ENCODE measurements around the gene PDE9A.
"Not testable (repeated sequence)": the region's sequence is repeated elsewhere in the genome, so short reads cannot be mapped to it uniquely, and the experiment has no call there.

The PDE9A gene

DNA sequence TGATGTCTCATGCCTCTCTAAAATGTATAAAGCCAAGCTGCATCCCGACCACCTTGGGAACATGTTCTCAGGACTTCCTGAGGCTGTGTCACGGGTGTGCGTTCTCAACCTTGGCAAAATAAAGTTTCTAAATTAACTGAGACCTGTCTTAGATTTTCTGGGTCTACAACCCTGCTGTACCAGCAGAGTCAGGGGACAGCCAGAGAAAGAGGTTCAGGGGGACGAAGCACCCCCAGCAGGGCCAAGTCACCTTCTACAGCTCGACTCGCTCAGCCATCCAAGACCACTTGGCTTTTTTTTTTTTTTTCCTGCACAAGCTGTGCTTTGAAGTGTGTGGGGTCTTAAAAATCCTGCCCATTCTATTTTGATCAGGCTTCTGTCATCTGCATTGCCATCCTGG, 28.5 kb upstream of the PDE9A start:
- no peak for DNase-seq

DNA sequence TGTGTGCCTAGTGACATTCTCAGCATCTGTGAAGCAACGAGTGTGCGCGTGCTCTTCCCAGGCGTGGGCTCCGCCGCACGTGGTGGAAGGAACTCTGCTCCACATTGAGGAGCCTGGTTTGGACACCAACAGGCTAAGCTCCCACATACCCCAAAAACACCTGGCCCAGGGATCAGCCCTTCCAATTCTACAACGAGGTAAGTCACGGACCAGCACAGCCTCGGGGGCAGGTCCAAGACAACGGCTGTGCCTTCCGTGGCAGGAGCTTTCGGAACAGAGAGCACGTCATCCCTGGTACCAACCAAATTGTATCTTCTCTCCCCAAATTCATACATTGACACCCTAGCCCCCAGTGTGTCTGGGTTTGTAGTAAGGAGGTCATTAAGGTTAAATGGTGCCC, 27.2 kb upstream of the PDE9A start:
- DNase-seq: no peak

DNA sequence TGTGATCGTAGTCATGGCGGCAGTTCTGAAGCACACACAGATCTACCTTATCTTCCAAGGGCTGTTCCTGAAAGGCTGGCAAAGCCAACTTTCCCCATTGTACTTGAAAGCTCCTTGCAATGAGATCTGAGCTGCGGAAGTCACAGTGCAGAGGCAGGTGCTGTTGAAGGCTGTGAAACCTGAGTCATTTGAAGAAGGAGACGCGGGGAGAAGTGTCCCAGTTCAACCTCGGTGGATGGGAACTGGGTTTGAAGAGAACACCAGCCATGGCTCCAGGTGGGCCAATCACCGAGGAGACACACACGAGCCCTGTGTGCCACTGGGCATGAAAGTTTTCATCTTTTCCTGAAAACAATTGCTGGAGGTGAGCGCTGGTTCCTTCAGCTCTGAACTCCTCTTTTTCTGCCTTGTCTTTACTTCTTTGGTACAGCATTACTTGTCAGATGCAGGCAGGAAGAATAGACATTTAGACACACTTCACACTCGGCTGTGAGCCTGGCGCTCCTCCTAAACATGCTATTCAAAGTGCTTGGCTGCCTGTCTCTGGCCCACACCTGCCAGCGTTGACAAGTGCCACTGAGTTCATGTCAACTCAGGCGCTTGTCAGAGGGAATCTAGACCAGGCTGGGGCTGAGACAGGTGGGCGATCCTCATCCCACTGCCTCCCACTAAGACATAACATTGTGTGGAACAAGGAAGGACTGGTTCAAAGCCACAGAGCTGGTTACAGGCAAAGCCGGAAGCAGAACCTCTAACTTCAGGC, 25.7 kb upstream of the PDE9A start:
- no peak for DNase-seq

DNA sequence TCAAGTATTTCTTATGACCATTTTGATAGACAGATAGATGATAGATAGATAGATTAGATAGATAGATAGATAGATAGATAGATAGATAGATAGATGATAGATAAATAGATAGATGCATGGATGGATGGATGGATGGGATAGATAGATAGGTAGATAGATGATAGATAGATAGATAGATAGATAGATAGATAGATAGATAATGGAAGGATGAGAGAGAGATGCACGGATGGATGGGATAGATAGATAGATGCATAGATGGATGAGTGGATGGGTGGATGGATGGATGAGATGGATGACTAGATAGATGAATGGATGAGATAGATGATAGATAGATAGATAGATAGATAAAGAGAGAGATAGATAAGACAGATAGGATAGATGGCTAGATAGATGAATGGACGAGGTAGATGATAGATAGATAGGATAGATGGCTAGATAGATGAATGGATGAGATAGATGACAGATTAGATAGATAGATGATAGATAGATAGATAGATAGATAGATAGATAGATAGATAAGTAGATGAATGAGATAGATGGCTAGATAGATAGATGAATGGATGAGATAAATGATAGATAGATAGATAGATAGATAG, 24.9 kb upstream of the PDE9A start:
- not testable (repeated sequence) for DNase-seq

DNA sequence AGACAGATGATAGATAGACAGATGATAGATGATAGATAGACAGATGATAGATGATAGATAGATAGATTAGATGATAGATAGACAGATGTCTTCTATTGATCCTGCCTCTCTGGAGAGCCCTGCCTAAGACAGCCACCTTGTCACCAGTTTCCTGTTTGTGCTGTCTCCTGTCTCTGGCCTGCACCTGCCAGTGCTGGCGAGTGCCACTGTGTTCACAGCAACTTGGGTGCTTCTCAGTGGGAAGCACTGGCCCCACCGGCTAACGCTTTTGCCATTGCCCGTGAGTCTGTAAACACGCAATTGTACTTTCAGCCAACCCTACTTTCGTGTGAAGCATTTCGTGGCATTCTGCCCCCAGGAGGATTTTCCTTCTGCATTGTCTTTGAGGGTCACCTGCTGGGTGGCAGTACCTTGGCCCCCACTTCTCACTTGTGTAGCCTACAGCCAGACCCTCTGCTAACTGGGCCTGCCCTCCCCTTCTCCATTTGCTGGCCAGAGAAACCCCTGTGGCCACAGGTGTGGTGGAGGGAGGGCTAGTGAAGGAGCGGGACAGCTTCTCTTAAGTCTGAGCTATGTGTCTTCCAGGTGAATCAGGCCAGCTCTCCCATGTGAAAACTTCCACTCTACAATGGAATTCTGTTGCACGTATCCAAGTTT, 23.4 kb upstream of the PDE9A start:
- no peak for DNase-seq

DNA sequence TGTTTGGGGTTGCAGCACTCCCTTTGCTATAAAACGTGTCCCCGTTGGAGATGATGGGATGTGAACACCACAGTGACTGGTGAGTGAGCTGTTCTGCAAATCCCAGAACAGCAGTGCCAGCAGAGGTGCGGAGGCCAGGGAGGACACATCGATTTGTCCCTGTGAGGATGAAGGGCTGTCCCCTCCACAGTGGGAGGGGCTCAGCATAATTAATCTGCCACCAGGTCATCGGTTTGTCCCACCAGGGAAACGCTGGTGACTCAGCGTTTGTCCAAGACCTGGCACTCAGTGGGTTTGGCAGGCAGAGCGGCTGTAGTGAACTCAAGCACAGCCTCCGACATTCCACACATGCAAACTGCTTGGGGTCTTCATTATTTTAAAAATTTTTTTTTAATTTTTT, 22.8 kb upstream of the PDE9A start:
- no peak for DNase-seq

DNA sequence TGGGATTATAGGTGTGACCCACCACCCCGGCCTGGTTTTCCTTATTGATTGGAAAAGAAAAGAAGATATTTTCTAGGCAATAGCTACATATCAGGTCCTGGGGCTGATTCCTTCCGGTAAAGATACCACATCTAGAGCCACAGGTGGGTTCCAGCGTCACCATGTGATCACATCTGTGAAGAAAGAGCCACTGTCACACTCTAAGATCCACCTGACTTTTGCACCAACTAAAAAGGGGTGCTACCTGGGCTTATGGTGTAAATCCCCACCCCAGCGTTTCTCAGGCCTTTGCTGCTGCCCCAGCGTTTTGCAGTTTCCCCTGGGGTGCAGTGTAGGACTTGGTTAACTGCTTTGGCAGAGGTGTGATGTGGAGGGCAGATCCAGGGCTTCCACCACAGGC, 22.3 kb upstream of the PDE9A start:
- no peak for DNase-seq

DNA sequence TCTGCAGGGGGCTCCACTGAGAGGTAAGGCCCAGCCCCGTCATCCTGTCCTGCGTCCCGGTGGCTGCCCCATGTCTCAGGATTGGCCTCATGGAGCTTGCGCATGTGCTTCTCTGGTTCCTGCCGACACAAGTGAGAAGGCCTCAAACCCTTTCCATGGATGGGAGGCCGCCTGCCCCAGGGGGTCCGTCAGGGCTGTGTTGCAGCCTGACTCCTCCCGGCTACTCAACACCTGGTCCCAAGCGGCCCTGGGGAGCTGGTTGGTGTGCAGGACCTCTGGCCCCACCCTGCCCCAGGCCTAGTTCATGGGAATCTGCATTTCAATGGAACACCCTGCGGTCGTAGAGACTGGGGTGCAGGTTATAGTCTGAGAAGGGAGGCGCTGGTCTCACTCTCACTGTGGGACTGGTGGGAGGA, 21.1 kb upstream of the PDE9A start:
- no peak for DNase-seq

DNA sequence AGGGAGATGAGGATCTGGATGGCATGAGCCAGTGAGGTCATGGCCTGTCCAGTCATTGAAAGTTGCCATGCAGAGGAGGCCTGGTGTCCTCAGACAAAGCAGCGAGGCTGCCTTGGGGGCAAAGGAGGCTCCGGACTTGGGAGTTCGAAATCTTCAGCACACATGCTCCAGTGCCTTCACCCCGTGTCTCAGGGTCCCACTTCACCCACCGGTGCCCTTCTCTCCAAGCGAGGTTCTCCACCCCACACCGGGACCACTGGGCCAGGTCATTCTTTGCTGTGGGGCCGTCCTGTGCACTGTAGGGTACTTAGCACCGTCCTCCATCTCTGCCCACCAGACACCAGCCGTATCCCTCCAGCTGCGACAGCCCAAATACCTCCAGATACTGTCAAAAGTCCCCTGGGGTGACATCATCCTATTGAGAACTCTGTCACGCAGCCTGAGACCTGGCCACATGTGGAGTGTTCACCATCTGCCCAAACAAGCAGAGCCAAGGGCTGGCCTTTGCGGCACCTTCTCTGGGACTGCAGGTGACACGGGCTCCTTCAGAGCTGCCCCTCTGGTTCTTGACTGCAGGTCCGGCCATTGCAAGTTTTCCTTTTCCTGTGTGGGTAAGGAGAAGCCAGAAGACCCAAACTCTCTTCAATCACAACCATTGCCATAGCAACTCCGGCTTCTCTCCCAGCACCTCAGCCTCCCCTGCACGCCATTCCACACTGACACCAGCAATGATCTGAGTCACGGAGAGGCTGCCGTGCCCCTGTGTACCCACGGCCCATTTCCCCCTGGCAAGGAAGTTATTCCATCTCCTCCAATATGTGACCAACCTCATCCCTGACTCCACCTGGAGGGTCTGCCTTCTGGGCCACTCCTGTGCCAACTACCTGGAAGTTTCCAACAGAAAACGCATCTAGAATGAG, 20.4 kb upstream of the PDE9A start:
- DNase-seq: no peak

DNA sequence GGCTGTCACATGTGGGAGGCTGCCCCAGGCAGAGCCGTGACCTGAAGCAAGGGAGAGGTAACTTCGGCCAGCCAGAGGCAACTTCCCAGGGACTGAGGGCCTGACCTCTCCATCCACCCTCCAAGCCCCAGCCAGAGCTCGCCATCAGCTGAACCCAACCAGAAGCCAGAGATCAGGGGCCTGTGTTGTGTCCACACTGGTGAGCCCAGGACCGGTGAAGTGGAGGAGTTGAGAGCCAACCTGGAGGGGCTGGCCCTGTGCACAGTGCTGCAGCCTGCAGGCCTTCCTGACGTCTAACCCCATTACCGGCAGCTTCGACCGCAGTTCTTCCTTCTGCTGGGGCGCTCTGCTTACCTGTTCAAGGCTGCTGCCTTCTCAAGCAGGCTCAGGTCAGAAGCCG, 19.6 kb upstream of the PDE9A start:
- no peak for DNase-seq

DNA sequence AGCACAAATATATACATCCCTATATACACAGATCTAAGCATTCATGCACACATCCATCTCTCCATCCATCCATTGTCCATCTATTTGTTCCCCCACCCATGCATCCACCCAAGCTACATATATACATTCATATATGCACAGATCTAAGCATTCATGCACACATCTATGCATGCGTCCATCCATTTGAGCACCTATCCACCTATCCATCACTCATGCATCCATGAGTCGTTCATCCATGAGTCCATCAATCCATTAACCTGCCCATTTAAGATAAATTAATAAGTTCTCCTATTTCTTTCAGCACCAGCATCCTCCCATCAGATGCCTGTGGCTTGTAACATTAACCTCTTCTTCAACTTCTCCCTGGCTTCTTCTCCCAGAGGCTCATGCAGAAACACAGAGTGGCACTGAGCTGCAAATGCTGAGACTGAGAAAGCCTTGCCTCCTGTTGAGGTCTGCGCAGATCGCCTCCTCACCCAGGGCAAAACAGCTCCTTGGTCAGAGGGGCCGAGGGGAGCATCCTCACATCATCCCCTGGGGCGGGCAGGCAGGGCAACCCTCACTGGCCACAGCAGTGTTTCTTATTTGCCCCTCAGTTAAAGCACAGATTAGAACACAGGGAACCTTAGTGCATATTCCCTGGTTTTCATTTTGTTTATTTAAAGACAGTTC, 17.4 kb upstream of the PDE9A start:
- DNase-seq: no peak

DNA sequence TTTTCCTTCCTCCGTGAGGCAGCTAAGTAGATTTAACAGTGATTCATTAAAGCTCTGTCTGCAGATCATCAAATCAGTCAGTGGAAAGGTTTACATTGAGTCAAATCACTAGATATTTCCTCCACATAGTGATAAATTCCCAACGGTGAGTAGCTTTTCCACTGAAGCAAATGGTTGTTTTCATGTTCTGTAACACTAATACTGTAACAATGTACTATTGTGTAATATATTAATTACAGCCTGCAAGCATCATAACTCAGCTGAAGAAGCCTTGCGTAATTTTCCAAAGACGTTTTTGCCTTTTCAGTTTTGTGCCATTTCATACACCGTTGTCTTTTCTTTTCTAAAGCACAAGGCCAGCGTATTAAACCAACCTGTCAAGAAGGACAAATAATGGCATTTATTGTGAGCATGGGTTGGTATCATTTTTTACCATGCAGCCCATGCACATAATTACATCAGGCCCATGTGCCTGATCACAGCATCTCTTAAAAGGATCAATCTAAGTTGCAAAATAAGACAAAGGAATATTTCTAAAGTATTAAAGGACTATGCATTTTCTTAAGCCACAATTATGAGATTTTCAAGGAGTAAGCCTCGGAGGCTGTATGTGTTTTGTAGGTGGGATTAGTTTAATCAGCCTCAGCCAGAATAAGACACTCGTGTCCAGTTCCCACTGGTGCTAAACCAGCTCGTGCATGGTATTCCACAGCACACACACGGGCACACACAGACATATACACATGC, 16.7 kb upstream of the PDE9A start:
- no peak for DNase-seq

DNA sequence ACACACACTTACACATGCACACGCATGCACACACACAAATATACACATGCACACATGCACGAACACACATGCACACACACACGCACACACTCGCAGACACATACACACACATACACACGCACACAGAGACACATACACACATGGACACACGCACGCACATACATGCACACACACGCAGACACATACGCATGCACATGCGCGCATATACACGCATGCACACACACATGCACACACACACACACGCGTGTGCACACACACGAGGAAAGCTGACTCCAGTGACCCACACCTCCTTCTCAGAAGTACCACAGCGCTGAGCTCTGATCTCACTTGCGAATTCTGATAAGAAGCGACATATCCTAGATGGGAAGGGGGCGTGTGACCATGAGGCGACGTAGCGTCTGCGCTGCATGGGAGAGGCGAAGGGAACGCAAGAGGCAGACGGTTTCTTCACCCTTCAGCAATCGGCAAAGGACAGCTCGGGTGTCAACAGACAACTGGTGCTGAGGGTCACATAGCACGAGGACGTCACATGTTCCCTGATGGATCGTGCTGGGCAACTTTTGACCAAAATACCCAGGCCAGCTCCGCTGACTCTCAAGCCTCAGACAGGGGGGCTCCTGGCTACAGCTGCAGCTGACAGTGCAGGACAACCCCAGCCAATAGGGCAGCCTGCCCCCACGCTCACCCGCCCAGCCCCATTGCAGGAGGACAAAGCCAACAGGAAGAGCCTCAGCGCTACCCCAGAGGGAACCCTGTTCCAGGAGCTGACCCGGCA, 16.0 kb upstream of the PDE9A start:
- no peak for DNase-seq

DNA sequence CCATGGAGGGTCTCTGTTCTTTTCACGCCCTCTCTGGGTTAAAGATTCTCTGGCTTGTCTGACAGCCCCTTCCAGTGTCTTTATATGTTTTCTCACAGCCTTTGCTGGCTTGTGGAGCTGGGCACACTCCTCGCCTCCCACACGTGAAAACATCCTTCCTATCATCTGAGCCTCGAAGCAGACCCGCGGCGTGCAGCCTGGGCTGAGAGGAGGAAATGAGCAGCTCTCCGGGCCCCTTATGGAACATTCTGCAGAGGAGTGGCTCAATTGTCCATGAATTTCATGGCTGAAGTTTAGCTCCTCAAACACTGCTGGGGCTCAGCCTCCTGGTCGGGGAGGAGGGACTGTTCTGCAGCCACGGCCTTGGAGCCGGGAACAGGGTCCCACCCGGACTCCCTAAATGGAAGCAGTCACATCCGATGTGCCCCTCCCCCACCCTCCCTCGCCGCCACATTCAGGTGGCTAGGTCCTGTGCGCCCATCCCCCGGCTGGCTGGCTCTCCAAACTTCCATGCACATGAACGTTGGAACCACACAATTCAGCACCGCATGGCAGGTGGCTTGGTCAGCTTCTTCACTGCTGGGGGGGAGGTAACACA, 15.1 kb upstream of the PDE9A start:
- no peak for DNase-seq

DNA sequence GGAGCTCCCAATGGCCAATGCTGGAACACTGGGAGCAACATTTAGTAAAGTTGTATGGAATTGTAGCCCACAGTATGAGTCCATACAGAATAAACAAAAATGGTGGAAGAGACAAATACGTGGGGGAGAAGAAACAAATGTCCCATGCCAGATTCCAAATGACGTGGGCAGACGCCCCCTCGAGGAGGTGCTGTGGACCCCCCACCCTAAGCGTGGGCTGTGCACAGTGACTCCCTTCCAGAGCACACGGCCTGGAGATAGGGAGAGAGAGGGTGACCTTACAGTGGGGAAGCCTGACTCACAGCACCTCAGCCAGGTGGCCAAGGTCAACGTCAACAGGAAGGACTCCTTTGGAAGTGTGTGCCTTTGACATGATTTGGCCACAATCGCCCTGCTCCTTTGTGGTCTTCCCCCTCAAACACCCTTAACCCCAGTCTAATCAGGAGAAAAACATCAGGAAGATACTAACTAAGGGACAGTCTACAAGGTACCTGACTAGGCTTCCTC, 13.7 kb upstream of the PDE9A start:
- DNase-seq: no peak

DNA sequence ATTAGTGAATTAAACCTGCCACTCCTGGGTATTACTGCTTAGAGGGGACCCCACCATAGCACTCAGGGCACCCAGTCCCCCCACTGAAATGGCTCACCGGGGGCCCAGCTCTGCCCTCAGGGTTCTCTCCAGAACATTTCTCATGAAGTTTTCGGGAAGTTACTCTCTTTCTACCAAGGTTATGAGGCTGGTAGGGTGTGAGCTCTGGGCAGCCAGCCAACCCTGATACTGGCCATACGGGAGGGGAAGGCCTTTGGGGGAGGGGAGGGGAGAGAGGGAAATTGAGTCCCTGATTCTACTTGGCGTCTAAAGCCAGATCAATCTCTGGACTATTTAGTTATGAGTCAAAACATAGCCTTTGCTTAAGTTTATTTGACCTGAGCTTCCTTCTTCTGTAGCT, 12.9 kb upstream of the PDE9A start:
- DNase-seq: no peak

DNA sequence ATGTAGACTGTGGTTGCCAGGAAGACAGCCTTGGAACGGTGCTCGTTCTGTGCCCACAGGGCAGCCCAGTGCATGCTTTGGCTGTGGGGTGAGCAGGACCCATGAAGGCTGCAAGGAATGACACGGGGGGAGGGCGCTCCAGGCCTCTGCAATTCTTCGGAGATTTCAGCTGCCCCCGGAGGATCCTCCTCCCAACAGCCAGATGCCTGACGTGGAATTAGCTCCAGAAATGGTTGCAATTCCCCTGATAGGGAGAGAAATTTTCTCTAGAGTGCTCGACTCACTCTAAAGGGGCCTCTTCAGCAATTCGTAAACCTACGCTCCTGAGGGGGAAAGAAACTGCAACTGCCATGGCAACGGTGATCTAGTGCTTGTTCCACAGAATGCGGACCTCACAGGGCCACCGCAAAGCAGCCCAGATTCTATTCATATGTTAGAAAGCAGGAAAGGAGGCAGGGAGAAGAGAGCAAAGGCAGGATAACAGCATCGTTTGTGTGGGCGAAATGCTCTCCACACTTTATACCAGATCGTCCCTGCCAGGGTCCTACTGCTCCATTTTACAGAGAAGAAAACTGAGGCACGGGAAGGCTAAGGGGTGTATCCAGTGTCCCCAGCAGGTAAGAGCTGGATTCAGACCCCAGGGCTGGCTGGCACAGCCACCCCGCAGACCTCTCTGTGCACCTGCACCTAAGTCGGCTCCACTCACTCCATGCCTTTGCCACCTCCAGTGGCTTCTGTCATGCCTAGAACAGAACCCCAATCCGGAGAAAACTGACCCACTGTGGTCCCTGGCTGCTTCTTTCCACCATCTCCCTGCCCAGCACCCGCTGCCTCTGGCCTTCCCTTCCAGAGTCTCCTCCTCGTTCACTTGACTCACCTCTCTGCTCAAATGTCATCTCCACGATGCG, 11.9 kb upstream of the PDE9A start:
- DNase-seq: no peak

DNA sequence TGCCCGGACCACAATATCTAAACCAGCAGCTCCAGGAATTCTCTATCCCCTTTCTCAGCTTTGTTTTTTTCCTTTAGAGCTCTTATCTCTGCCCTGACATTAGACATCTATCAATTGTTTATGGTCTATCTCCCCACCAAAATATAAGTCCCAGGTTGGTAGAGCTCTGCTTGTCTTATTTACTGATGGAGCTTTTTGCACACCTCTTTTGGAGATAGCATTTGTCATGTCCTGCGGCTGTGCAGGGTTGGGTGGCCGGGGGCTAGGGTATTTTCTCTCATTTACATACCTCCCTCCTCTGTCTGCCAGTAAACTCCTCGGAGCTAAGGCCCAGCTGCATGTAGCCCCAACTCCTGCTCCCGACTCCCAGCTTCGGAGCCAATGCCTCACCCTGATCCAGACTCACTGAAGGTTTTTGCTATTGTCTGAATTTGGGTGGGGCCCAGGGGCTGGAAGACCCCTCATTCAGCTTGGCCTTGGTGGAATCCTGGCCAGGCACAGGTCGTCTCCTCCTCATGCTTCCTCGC, 11.1 kb upstream of the PDE9A start:
- no peak for DNase-seq

Data from CD4-positive, alpha-beta T cell treated with Interleukin-4 for 1 hour (primary cell).